K562 (cell line): ENCODE data around the gene TSPAN16. TPM values are rescaled to one million over a fixed set of nuclear protein-coding genes. Genes with fewer than 3 reads are reported as not detected.

Experiments
- CTBP1 ChIP-seq: fragments of 450-650 bp; IDR thresholded peaks from 2 replicates; pipeline ENCODE4 v1.6.1; 2016; ENCODE audit warnings: borderline replicate concordance
- EHMT2 ChIP-seq: fragments of 450-650 bp; IDR thresholded peaks from 2 replicates; pipeline ENCODE4 v1.6.1; 2018; ENCODE audit warnings: antibody characterized with exemption
- GMEB1 ChIP-seq: fragments of 250-450 bp; sonication (Bioruptor Pico); IDR thresholded peaks from 2 replicates; pipeline ENCODE4 v1.4.0; 2020; ENCODE audit warnings: mild to moderate bottlenecking
- HMGXB4 ChIP-seq: sonication (generic); formaldehyde crosslinking; IDR thresholded peaks from 2 replicates; pipeline ENCODE4 v1.8.1; 2023; ENCODE audit warnings: mild to moderate bottlenecking, missing genetic modification reagents
- HNRNPLL ChIP-seq: fragments of 200-400 bp; formaldehyde crosslinking; IDR thresholded peaks from 2 replicates; pipeline ENCODE4 v1.6.1; 2017; ENCODE audit warnings: low read length, low read depth, mild to moderate bottlenecking; ENCODE audit not compliant: poor library complexity, severe bottlenecking
- NEUROD1 ChIP-seq: fragments of 150-350 bp; IDR thresholded peaks from 2 replicates; pipeline ENCODE4 v1.6.1; 2014; ENCODE audit warnings: borderline replicate concordance, low read length, low read depth; ENCODE audit not compliant: partially characterized antibody
- NFATC3 ChIP-seq: fragments of 450-650 bp; IDR thresholded peaks from 2 replicates; pipeline ENCODE4 v1.6.1; 2017; ENCODE audit warnings: mild to moderate bottlenecking
- NFRKB ChIP-seq: fragments of 450-650 bp; IDR thresholded peaks from 2 replicates; pipeline ENCODE4 v1.6.1; 2016; ENCODE audit warnings: low read depth
- PCBP1 ChIP-seq: fragments of 200-400 bp; formaldehyde crosslinking; IDR thresholded peaks from 2 replicates; pipeline ENCODE4 v1.6.1; 2018; ENCODE audit warnings: mild to moderate bottlenecking, low read depth, low read length; ENCODE audit not compliant: poor library complexity, severe bottlenecking
- POLR2AphosphoS2 ChIP-seq: IDR thresholded peaks from 2 replicates; pipeline ENCODE4 v1.6.1; 2012; ENCODE audit warnings: low read length, improper control_type of control experiment
- POLR2H ChIP-seq: IDR thresholded peaks from 2 replicates; pipeline ENCODE4 v1.6.1; 2016; ENCODE audit warnings: missing genetic modification characterization, low read depth, mild to moderate bottlenecking, control low read depth, missing compliant biosample characterization, moderate library complexity
- SLC30A9 ChIP-seq: fragments of 250-450 bp; sonication (Bioruptor Pico); IDR thresholded peaks from 2 replicates; pipeline ENCODE4 v1.8.0; 2022; ENCODE audit warnings: mild to moderate bottlenecking, moderate library complexity
- SMAD4 ChIP-seq: fragments of 250-450 bp; sonication (Bioruptor Pico); conservative IDR thresholded peaks from 2 replicates; pipeline ENCODE4 v1.8.0; 2021; ENCODE audit warnings: inconsistent platforms, mild to moderate bottlenecking, moderate library complexity
- SNIP1 ChIP-seq: fragments of 450-650 bp; IDR thresholded peaks from 2 replicates; pipeline ENCODE4 v1.7.1; 2017; ENCODE audit warnings: low read depth, mild to moderate bottlenecking
- YBX1 ChIP-seq: fragments of 450-650 bp; IDR thresholded peaks from 2 replicates; pipeline ENCODE4 v1.7.1; 2016; ENCODE audit warnings: mild to moderate bottlenecking
- ZFP36 ChIP-seq: fragments of 150-350 bp; IDR thresholded peaks from 2 replicates; pipeline ENCODE4 v1.6.1; 2018; ENCODE audit warnings: low read length, low read depth; ENCODE audit not compliant: partially characterized antibody
- ZNF347 ChIP-seq: fragments of 450-650 bp; formaldehyde crosslinking; IDR thresholded peaks from 2 replicates; pipeline ENCODE4 v1.4.0; 2020; ENCODE audit warnings: low read depth, mild to moderate bottlenecking, moderate library complexity
- ZNF507 ChIP-seq: conservative IDR thresholded peaks from 2 replicates; pipeline ENCODE4 v1.6.1; 2017; ENCODE audit warnings: missing genetic modification characterization, missing compliant biosample characterization
- ZNF561 ChIP-seq: fragments of 450-650 bp; formaldehyde crosslinking; conservative IDR thresholded peaks from 2 replicates; pipeline ENCODE4 v1.4.0; 2020; ENCODE audit warnings: mild to moderate bottlenecking, moderate library complexity
- ZNF764 ChIP-seq: fragments of 250-450 bp; sonication (Bioruptor Pico); IDR thresholded peaks from 2 replicates; pipeline ENCODE4 v1.4.0; 2020; ENCODE audit warnings: low read depth, mild to moderate bottlenecking, moderate library complexity
- polyA plus RNA-seq, 8 experiments: library from polyadenylated mRNA; depleted of rRNA in 4 of 8; stranded (reverse) in 5 of 8; unstranded in 3 of 8; fragments of >200 nt; fragmentation: Nextera tagmentation in 2 of 8; fragmentation: Illumina TruSeq in 1 of 8; extraction: Ambion mirVana in 2 of 8; extraction: Trizol in 1 of 8; gene quantifications; 2 replicates each; pipeline versions ENCODE4 v1.2.1 to v1.2.3, GENCODE V29; 2011 to 2014; ENCODE audit warnings: inconsistent platforms in 1 of 8, missing spikeins in 1 of 8
- total RNA-seq, 7 experiments: library from RNA; depleted of rRNA in 6 of 7; stranded (reverse); fragments of >200 nt in 6 of 7; fragmentation: Illumina TruSeq in 2 of 7; extraction: Trizol in 2 of 7; gene quantifications; 2 replicates each; pipeline versions ENCODE4 v1.2.1 to v1.2.3, GENCODE V29; 2011 to 2021; ENCODE audit warnings: low replicate concordance in 1 of 7
- TF ChIP-seq, protein P1 (sequence below): fragments of 200-400 bp; formaldehyde crosslinking; IDR thresholded peaks from 2 replicates; pipeline ENCODE4 v1.6.1; 2017; ENCODE audit warnings: mild to moderate bottlenecking, low read depth, low read length, moderate library complexity
- TF ChIP-seq, protein P2 (sequence below): fragments of 250-450 bp; sonication (Bioruptor Pico); IDR thresholded peaks from 2 replicates; pipeline ENCODE4 v1.6.1; 2021; ENCODE audit warnings: mild to moderate bottlenecking
- TF ChIP-seq, protein P3 (sequence below): sonication (generic); formaldehyde crosslinking; IDR thresholded peaks from 2 replicates; pipeline ENCODE4 v1.8.0; 2022; ENCODE audit warnings: missing genetic modification reagents, mild to moderate bottlenecking, borderline replicate concordance

The TSPAN16 gene
- total and polyA plus RNA-seq, 9 of the 15 experiments (the other 6 are each of a cell fraction or from before 2014, with no cell fraction given), result not detected

GRCh38 chr19:11268783-11269267, 27.1 kb upstream of the TSPAN16 start (continued):
- TF ChIP-seq, protein P1, sequence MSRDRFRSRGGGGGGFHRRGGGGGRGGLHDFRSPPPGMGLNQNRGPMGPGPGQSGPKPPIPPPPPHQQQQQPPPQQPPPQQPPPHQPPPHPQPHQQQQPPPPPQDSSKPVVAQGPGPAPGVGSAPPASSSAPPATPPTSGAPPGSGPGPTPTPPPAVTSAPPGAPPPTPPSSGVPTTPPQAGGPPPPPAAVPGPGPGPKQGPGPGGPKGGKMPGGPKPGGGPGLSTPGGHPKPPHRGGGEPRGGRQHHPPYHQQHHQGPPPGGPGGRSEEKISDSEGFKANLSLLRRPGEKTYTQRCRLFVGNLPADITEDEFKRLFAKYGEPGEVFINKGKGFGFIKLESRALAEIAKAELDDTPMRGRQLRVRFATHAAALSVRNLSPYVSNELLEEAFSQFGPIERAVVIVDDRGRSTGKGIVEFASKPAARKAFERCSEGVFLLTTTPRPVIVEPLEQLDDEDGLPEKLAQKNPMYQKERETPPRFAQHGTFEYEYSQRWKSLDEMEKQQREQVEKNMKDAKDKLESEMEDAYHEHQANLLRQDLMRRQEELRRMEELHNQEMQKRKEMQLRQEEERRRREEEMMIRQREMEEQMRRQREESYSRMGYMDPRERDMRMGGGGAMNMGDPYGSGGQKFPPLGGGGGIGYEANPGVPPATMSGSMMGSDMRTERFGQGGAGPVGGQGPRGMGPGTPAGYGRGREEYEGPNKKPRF, result no peak
- TF ChIP-seq NFRKB (no peak), GMEB1 (CRISPR knock-in tag) (no peak), SLC30A9 (CRISPR knock-in tag) (no peak), ZNF561 (CRISPR knock-in tag) (no peak), CTBP1 (no peak), POLR2H (tag) (no peak), YBX1 (no peak), HNRNPLL (no peak), POLR2AphosphoS2 (no peak), ZFP36 (no peak), ZNF764 (CRISPR knock-in tag) (no peak), ZNF507 (tag) (no peak), SNIP1 (no peak), PCBP1 (no peak), SMAD4 (CRISPR knock-in tag) (peak; percentile 69), NFATC3 (no peak), HMGXB4 (no peak), EHMT2 (no peak), NEUROD1 (peak; percentile 24), ZNF347 (CRISPR knock-in tag) (no peak)
- TF ChIP-seq, protein P2, sequence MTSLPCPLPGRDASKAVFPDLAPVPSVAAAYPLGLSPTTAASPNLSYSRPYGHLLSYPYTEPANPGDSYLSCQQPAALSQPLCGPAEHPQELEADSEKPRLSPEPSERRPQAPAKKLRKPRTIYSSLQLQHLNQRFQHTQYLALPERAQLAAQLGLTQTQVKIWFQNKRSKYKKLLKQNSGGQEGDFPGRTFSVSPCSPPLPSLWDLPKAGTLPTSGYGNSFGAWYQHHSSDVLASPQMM (CRISPR knock-in tag), result no peak
- TF ChIP-seq, protein P3, sequence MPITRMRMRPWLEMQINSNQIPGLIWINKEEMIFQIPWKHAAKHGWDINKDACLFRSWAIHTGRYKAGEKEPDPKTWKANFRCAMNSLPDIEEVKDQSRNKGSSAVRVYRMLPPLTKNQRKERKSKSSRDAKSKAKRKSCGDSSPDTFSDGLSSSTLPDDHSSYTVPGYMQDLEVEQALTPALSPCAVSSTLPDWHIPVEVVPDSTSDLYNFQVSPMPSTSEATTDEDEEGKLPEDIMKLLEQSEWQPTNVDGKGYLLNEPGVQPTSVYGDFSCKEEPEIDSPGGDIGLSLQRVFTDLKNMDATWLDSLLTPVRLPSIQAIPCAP (CRISPR knock-in tag), result no peak
